ENCODE measurements around the gene VPS8. TPM values are rescaled to one million over a fixed set of nuclear protein-coding genes. Genes with fewer than 3 reads are reported as not detected.

Gene VPS8
- total RNA-seq, 2 donors from 2014 or later = 45.9 to 72.4 TPM

- no peak for ATAC-seq
- Mint-ChIP-seq H3K9me3 (no peaks in the 10 kb centered on the region), H3K36me3 (peaks cover 37 to 43% of the 10 kb centered on the region in 2 donors), H3K27ac (no peak overlapping the region)
- DNase-seq (ENCODE audit: low spot score in 2 of 2) = no peak
Measured at GRCh38 chr3:185021256-185021655, 209.3 kb downstream of the VPS8 start.

- DNase-seq (ENCODE audit: low spot score in 2 of 2) = no peak
- Mint-ChIP-seq H3K27ac (no peak overlapping the region), H3K36me3 (peaks cover 22 to 31% of the 10 kb centered on the region in 2 donors), H3K9me3 (no peaks in the 10 kb centered on the region)
- ATAC-seq = no peak
Measured at GRCh38 chr3:185024406-185024805, 212.4 kb downstream of the VPS8 start.

DNA sequence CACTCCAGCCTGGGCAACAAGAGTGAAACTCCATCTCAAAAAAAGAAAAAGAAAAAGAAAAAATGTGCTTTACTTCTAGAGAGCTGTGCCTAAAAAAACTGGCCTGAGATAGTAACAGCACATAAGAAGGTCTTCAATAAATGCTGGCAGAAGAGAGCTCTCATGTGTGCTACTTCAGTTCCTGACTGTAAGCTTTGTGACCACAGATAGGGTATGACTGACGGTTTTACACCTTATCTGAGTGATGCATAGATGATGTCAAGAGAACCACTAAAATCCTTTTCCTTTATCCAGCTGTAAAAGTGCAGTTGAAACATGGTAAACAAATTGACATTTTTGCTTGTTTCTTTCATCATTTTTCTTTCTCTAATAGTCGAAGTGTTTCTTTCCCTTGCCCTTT, 213.0 kb downstream of the VPS8 start:
- Mint-ChIP-seq H3K27ac (no peak overlapping the region), H3K9me3 (no peaks in the 10 kb centered on the region), H3K36me3 (peaks cover 22 to 31% of the 10 kb centered on the region in 2 donors)
- no peak for ATAC-seq
- DNase-seq (ENCODE audit: low spot score in 2 of 2) = no peak

- no peak overlapping the region for H3K27ac Mint-ChIP-seq
Measured at GRCh38 chr3:185028121-185028520, 216.2 kb downstream of the VPS8 start.

GRCh38 chr3:185029086-185029485, 217.1 kb downstream of the VPS8 start:
- no peak for ATAC-seq
- peaks cover 35 to 51% of the 10 kb centered on the region in 2 donors for H3K36me3 Mint-ChIP-seq
- no peak overlapping the region for H3K27ac Mint-ChIP-seq
- DNase-seq (ENCODE audit: low spot score in 2 of 2) = no peak
- H3K9me3 Mint-ChIP-seq = peaks cover 0 to 3% of the 10 kb centered on the region in 2 donors

More at GRCh38 chr3:185028121-185028520, 216.2 kb downstream of the VPS8 start:
- no peak for ATAC-seq
- Mint-ChIP-seq H3K36me3 (peaks cover 35 to 46% of the 10 kb centered on the region in 2 donors), H3K9me3 (no peaks in the 10 kb centered on the region)
- DNase-seq (ENCODE audit: low spot score in 2 of 2) = no peak

- ATAC-seq = no peak
- Mint-ChIP-seq H3K36me3 (peaks cover 43 to 55% of the 10 kb centered on the region in 2 donors), H3K9me3 (peaks cover 12 to 13% of the 10 kb centered on the region in 2 donors), H3K27ac (no peak overlapping the region)
- DNase-seq (ENCODE audit: low spot score in 2 of 2) = no peak
Measured at GRCh38 chr3:185030399-185030798, 218.4 kb downstream of the VPS8 start.

- H3K27ac Mint-ChIP-seq = no peak overlapping the region
- no peak for DNase-seq (ENCODE audit: low spot score in 2 of 2)
- peaks cover 41 to 56% of the 10 kb centered on the region in 2 donors for H3K36me3 Mint-ChIP-seq
- H3K9me3 Mint-ChIP-seq = peaks cover 13 to 14% of the 10 kb centered on the region in 2 donors
- no peak for ATAC-seq
Measured at GRCh38 chr3:185030951-185031350, 219.0 kb downstream of the VPS8 start.

- no peak overlapping the region for H3K27ac Mint-ChIP-seq
- H3K9me3 Mint-ChIP-seq = peaks cover 19 to 21% of the 10 kb centered on the region in 2 donors
- no peak for ATAC-seq
- H3K36me3 Mint-ChIP-seq = peaks cover 37 to 48% of the 10 kb centered on the region in 2 donors
- DNase-seq (ENCODE audit: low spot score in 2 of 2) = no peak
Measured at GRCh38 chr3:185037801-185038200, 225.8 kb downstream of the VPS8 start.

- DNase-seq (ENCODE audit: low spot score in 2 of 2) (no peak), ATAC-seq (no peak)
- H3K36me3 Mint-ChIP-seq = peaks cover 21 to 32% of the 10 kb centered on the region in 2 donors
- H3K27ac Mint-ChIP-seq = no peak overlapping the region
- H3K9me3 Mint-ChIP-seq = peaks cover 6 to 9% of the 10 kb centered on the region in 2 donors
Measured at GRCh38 chr3:185040425-185040824, 228.5 kb downstream of the VPS8 start.

DNA sequence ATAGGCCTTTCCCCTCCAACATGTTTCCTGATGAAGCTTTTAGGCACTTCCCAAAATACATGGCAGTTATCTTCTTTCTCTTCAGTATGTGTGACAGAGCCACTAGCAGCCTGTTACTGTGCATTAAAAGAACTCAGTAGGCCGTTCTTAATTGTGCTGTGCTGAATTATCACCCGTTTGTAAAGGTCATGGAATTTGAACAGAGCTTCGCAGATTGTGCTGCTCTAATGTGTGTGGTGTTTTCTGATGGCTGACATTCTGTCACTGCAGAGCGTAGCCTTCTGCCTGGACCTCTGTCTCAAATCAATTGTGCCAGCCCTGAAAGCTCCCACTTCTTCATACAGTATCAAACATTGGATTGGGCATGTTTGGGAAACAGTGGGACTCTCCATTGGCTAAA, 229.6 kb downstream of the VPS8 start:
- peaks cover 19 to 35% of the 10 kb centered on the region in 2 donors for H3K36me3 Mint-ChIP-seq
- peaks cover 6 to 7% of the 10 kb centered on the region in 2 donors for H3K9me3 Mint-ChIP-seq

GRCh38 chr3:185042312-185043050, 230.5 kb downstream of the VPS8 start:
- H3K27ac Mint-ChIP-seq = no peak overlapping the region
- ATAC-seq (no peak), DNase-seq (ENCODE audit: low spot score in 2 of 2) (no peak)
- peaks cover 2 to 7% of the 10 kb centered on the region in 2 donors for H3K9me3 Mint-ChIP-seq
- H3K36me3 Mint-ChIP-seq = peaks cover 19 to 40% of the 10 kb centered on the region in 2 donors

More for the DNA sequence above, 229.6 kb downstream of the VPS8 start:
- DNase-seq (ENCODE audit: low spot score in 2 of 2) (no peak), ATAC-seq (no peak)
- no peak overlapping the region for H3K27ac Mint-ChIP-seq

GRCh38 chr3:185046164-185046515, 234.2 kb downstream of the VPS8 start:
- Mint-ChIP-seq H3K36me3 (peaks cover 39 to 66% of the 10 kb centered on the region in 2 donors), H3K9me3 (peaks cover 4% of the 10 kb centered on the region in 2 donors), H3K27ac (no peak overlapping the region)
- DNase-seq (ENCODE audit: low spot score in 2 of 2) (no peak), ATAC-seq (no peak)

DNA sequence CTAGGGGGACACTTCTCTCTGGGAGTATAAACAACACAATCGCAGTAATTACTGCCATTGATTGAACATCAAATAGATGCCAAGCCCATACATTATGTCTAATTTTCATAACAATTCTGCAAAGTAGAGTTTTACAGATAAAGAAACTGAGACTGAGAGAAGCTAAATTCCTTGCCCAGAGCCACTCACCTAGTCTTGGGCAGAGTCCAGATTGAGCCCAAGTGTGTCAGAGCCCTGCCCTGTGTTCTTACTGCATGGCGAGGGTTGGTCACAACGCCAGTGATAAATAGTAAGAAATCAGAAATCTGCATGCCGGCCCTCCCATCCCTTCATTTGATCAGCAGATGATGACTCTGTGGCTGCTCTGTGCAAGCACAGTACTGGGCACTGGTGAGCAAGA, 234.6 kb downstream of the VPS8 start:
- H3K9me3 Mint-ChIP-seq = peaks cover 4 to 7% of the 10 kb centered on the region in 2 donors
- DNase-seq (ENCODE audit: low spot score in 2 of 2) (no peak), ATAC-seq (no peak)
- peaks cover 43 to 68% of the 10 kb centered on the region in 2 donors for H3K36me3 Mint-ChIP-seq
- no peak overlapping the region for H3K27ac Mint-ChIP-seq

DNA sequence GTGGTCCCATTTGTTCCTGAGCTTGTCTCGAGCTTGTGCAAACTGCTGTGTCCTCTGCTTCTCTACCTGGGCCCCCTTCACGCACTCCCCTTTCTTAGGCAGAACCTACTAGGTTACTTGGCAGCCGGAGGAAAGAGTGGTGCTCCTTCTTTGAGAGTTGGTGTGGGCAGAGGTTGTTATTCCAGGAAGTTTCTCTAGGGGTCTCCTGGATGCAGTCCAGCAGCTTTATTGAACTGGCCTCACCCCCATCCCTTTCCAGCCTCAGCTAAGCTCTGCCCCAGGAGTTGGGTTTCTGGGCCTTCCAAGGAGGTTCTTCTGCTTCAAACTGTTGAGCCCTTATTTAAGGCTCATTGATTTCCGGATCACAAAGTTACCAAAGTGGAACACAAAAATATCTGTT, 237.7 kb downstream of the VPS8 start:
- H3K9me3 Mint-ChIP-seq = peaks cover 17 to 18% of the 10 kb centered on the region in 2 donors
- ATAC-seq (no peak), DNase-seq (ENCODE audit: low spot score in 2 of 2) (no peak)
- no peak overlapping the region for H3K27ac Mint-ChIP-seq
- peaks cover 74 to 86% of the 10 kb centered on the region in 2 donors for H3K36me3 Mint-ChIP-seq

DNA sequence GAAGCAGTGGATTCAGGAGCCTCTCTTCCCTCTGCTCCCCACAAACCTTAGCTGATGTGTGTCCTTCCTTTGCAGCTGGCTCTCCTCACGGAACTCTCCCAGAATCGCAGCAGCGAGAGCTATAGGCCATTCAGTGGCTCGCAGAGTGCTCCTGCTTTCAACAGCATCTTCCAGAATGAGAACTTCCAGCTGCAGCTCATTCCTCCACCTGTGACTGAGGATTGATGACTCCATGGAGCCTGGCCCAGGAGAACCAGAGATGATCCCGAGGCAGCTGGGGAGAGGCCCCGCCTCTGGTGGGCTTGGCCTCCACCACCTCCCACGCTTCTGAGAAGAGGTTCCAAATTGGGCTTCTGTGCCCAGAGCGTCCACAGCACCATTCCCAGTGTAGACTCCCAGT, 239.8 kb downstream of the VPS8 start:
- DNase-seq (ENCODE audit: low spot score in 2 of 2) = no peak
- Mint-ChIP-seq H3K36me3 (peaks cover 87 to 88% of the 10 kb centered on the region in 2 donors), H3K9me3 (peaks cover 31% of the 10 kb centered on the region in 2 donors), H3K27ac (no peak overlapping the region)
- no peak for ATAC-seq

- H3K36me3 Mint-ChIP-seq = peaks cover 87 to 89% of the 10 kb centered on the region in 2 donors
Measured at GRCh38 chr3:185052631-185053030, 240.7 kb downstream of the VPS8 start.

DNA sequence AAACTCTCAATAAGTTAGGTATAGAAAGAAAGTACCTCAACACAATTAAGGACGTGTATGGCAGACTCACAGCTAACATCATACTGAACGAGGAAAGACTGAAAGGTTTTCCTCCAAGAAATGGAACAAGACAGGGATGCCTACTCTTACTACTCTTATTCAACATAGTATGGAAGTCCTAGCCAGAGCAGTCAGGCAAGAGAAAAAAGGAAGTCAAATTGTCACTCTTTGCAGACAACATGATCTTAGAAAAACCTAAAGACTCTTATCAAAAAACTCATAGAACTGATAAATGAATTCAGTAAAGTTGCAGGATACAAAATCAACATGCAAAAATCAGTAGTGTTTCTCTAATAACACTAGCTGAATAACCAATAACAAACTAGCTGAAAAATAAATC, 244.9 kb downstream of the VPS8 start:
- no peak for DNase-seq (ENCODE audit: low spot score in 2 of 2)
- Mint-ChIP-seq H3K9me3 (peaks cover 61 to 62% of the 10 kb centered on the region in 2 donors), H3K27ac (no peak overlapping the region), H3K36me3 (peaks cover 48 to 52% of the 10 kb centered on the region in 2 donors)
- no peak for ATAC-seq

More at GRCh38 chr3:185052631-185053030, 240.7 kb downstream of the VPS8 start:
- H3K27ac Mint-ChIP-seq = no peak overlapping the region
- H3K9me3 Mint-ChIP-seq = peaks cover 35 to 39% of the 10 kb centered on the region in 2 donors
- no peak for DNase-seq (ENCODE audit: low spot score in 2 of 2)
- no peak for ATAC-seq

DNA sequence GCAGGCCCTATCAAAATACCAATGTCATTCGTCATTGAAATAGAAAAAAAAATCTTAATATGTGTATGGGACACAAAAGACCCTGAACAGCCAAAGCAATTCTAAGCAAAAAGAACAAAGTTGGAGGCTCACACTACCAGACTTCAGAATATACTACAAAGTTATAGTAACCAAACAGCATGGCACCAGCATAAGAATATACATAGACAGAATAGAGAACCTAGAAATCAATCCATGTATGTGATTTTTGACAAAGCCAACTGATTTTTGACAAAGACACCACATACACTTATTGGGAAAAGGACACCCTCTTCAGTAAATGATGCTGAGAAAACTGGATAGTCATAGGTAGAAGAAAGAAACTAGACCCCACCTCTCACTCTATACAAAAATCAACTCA, 245.9 kb downstream of the VPS8 start:
- DNase-seq (ENCODE audit: low spot score in 2 of 2) (no peak), ATAC-seq (no peak)
- Mint-ChIP-seq H3K36me3 (peaks cover 39 to 44% of the 10 kb centered on the region in 2 donors), H3K9me3 (peaks cover 55 to 57% of the 10 kb centered on the region in 2 donors), H3K27ac (no peak overlapping the region)
